HG03045 (cell line): ENCODE data around the gene RTKN.

ENCODE experiments used
- ATAC-seq: cut with Tn5 transposase; IDR thresholded peaks from one replicate; pipeline ENCODE4 v1.9.1; 2021; ENCODE audit warnings: mild to moderate bottlenecking, moderate library complexity; ENCODE audit not compliant: unreplicated experiment

RTKN gene

GRCh38 chr2:74440378-74441169, 1.2 kb downstream of the RTKN start:
- peak; percentile 88 for ATAC-seq

GRCh38 chr2:74439803-74440377, 1.8 kb downstream of the RTKN start:
- no peak for ATAC-seq

- no peak for ATAC-seq
Observed at GRCh38 chr2:74439373-74439772, 2.4 kb downstream of the RTKN start.

GRCh38 chr2:74438248-74438647, 3.5 kb downstream of the RTKN start:
- no peak for ATAC-seq

DNA sequence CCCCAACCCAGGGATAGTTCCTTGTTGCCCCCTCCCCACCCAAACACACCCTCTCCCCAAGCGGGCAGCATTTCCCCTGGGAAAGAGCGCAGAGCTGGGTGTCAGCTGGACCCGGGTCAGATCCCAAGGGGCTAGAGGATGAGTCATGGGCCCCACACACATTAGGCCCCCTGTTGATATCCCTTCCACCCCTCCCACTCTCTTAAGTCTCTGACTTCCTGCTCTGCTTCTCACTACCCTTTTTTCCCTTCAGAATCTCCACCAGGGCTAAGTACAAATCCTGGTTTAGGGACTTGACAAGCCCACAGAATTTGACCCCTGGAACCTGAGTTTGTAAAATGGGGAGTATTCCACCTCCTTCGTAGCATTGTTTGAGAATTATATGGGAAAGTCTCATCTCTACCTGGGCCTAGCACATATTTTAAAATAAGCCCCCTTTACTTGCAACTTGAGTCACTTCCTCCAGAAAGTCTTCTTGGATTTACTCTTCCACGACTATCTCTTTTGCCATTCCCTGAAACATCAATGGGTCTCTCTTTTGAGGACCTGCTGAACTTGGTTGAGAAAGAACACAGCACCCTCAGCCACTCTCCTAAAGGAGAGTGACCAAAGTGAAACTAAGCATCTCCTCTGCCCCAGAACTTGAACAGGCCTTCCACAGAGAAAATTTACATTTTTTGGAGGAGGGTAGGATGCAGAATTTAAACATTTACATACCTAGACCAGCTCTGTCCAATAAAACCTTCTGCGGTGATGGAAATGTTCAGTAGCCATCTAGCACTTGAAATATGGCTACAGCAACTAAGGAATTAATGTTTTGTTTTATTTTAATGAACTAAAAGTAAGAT, 4.7 kb downstream of the RTKN start:
- no peak for ATAC-seq

GRCh38 chr2:74436111-74436805, 5.5 kb downstream of the RTKN start:
- no peak for ATAC-seq

- ATAC-seq, result no peak
Observed at GRCh38 chr2:74430502-74430901, 11.2 kb downstream of the RTKN start.

GRCh38 chr2:74429487-74430451, 12.0 kb downstream of the RTKN start:
- no peak for ATAC-seq

DNA sequence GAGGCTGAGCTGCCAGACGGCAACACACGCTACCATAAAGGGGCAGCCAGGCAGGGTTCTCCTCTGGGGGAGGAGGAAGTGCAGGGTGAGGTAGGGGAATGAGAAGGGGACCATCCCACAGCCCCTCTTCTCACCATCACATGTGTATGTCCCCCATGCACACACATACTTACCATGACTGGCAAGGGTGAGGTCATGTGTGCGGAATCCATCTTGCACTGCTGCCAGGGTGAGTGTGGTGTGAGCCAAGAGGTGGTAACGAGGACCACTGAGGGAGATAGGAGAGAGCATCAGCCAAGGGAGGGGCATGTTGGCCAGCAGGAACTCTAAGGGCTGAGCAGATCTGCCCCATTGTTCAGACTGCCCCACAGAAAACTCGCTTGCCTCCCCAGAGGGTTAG, 13.1 kb downstream of the RTKN start:
- no peak for ATAC-seq

DNA sequence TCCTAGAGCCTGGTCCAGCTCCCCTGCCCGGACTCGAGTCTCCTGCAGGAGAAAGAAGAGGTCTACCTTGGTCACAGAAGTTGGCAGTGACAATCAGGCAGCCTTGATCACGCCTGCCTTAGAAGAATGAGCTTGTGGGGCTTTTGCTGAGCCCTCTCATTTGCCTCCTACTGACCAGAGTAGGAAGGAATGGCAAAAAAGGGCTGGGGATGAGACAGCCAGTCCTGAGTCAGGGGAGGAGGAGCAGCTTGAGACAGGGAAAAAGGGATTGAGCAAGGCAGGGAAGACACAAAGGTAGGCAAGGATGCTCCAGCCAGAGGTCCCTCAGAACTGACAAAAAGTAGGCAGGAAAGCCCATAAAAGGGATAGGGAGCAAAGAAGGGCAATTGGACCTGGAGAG, 14.2 kb downstream of the RTKN start:
- no peak for ATAC-seq

GRCh38 chr2:74426181-74426758, 15.5 kb downstream of the RTKN start:
- no peak for ATAC-seq

- ATAC-seq, result no peak
Observed at GRCh38 chr2:74425523-74425922, 16.2 kb downstream of the RTKN start.

- no peak for ATAC-seq
Observed at GRCh38 chr2:74424995-74425406, 16.7 kb downstream of the RTKN start.

DNA sequence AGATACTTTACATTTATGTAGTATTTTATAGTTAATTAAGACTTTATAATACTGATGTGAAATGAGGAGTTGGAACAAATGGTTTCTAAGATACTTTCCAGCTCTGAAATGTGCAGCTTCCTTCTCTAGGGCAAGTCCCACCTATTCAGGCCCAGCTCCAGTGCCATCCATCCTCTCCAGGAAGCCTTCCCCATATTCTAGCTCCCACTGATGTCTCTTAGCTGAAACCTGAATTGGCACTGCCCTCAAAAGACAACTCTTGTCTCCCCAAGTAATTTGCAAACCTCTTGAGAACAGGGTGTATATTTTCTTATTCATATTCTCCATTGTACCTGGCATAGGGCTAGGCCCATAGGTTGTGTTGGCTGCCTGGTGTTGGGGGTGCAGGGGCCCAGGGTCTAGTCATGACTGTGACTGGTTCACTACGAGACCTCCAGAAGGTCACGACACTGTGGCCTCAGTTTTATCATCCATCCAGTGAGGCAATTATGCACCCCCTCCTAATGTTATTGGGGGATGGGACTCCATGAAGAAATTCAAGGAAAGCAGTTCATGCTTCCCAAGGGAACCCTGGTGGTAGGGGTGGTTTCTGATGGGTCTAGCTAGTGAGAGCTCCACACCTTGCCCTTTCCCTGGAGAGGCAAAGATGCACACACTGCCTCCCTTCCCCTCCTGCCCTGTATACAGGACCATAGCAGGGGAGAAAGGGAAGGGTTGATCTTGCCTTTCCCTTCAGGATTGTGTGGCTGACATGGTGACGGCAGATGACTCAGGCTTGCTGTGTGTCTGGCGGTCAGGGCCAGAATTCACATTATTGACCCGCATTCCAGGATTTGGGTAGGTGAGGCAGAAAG, 17.4 kb downstream of the RTKN start:
- ATAC-seq, result no peak

DNA sequence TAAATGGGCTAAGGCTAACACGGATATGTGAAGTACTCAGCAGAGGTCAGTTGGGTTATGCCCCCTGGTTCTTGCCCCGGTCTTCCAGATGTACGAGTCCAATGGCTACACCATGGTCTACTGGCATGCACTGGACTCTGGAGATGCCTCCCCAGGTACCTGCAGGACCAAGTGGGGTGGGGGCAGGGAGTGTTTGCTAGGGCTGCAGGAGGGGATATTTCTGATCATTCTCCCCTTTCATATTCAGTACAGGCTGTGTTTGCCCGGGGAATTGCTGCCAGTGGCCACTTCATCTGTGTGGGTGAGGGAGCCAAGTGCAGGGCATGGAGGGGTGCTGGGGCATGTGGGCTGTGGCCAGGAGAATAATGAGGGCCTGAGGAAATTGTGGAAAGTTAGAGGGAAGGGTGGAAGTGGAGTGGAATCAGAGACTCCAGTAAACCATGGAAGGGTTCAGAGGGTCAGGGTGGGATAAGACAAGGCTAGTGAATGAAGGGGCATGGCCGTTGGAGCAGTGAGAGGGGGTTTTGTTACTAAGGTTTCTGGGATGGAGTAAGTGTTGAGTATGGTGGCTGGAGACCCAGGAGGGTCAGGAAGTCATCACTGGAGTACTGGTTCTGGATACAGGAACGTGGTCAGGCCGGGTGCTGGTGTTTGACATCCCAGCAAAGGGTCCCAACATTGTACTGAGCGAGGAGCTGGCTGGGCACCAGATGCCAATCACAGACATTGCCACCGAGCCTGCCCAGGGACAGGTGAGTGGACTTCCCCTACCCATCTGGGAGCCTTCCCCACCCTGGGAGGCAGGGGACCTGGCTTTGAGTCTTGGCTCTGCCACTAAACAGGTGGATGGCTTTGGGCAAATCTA, 18.3 kb downstream of the RTKN start:
- no peak for ATAC-seq

DNA sequence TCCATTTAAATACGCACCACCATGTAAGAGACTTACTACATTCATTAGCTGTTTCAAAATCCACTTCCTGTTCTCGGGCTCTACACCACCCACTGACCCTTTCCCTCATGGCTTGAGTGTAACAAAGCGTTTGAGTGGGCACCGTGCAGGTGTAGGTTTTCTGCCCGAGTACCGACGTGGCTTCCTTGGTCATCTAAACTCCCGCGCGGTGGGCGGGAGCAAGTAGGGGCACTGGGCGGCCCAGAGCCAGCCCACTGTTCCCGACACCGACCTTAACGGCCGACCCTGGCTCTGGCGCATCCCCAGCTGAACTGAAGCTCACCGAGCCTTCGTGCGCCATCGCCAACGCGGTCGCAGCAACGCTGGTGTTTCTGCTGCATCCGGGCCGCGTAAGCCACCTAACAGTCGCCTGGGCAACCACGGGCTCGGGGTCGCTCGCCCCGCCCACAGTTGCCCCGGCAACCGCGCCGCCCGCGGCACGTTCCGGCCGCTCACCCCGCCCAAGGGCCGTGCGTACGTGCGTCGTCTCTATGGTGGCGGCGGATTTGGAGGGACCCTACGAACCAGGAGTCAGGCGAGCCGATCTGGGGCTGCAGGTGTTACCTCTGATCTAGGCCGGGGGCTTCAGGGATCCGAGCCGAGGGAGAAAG, 20.4 kb downstream of the RTKN start, which contains the start of the genes C2orf81 and WDR54:
C2orf81 (minus strand) TSS at position 399 of the 650 bp plus-strand sequence; CDS start at position 340, 59 bp downstream.
WDR54 (plus strand) TSS at position 510 of the 650 bp plus-strand sequence. CDS start 424 bp downstream, outside the sequence.
- peak; percentile 91 for ATAC-seq
